Measurements from ENCODE around the gene KLF4. TPM values are rescaled to one million over a fixed set of nuclear protein-coding genes. Genes with fewer than 3 reads are reported as not detected.
A peak's percentile ranks its signal among the peaks of the same experiment; 100 is the strongest.

Gene KLF4
- total RNA-seq, 1 donor = 2.6 TPM

GRCh38 chr9:107438211-107439031, 51.1 kb downstream of the KLF4 start:
- DNase-seq (ENCODE audit: low read depth) = peak; percentile 91
- no peak for TF ChIP-seq CTCF (IDR thresholded peaks at IDR 0.05; ENCODE audit: insufficient read depth, low read depth, low read length)
- no peak overlapping the region for H3K4me3 ChIP-seq (ENCODE audit: low read depth, low read length)

GRCh38 chr9:107437716-107438115, 51.9 kb downstream of the KLF4 start:
- TF ChIP-seq CTCF (IDR thresholded peaks at IDR 0.05; ENCODE audit: insufficient read depth, low read depth, low read length) = no peak
- H3K4me3 ChIP-seq (ENCODE audit: low read depth, low read length) = no peak overlapping the region
- DNase-seq (ENCODE audit: low read depth) = no peak

GRCh38 chr9:107435415-107435814, 54.2 kb downstream of the KLF4 start:
- DNase-seq (ENCODE audit: low read depth) = no peak
- TF ChIP-seq CTCF (IDR thresholded peaks at IDR 0.05; ENCODE audit: insufficient read depth, low read depth, low read length) = no peak
- H3K4me3 ChIP-seq (ENCODE audit: low read depth, low read length) = no peak overlapping the region

Small RNA genes lying within 50 kb of the gene (small RNA-seq; reads per million reads assigned to genes)
- gene HMGN2P32 (not detected), gene RNU6-492P (not detected)

Other genes starting within 250 kb of the KLF4 start
- 184 and 375 TPM in 2 replicates for gene RAD23B, start 206.5 kb downstream of the KLF4 start, total RNA-seq